ENCODE data around the gene LSP1.

GRCh38 chr11:1854132-1854948, 1.5 kb downstream of the LSP1 start:
- no peak for TF ChIP-seq CTCF (IDR thresholded peaks at IDR 0.05)
- no peak for TF ChIP-seq POLR2A (IDR thresholded peaks at IDR 0.05)
- TF ChIP-seq POLR2AphosphoS5 (IDR thresholded peaks at IDR 0.05), result no peak
- TF ChIP-seq EP300 (IDR thresholded peaks at IDR 0.05; ENCODE audit: low read depth), result no peak

Measured in transverse colon (tissue), 4 donors.